Epidermal melanocyte (primary cell): ENCODE data around the gene AP3B1.

Experiments
- DNase-seq: peaks from one replicate; pipeline ENCODE4 v3.0.0; 2011; ENCODE audit warnings: low spot score; ENCODE audit not compliant: insufficient read length

AP3B1 gene

DNA sequence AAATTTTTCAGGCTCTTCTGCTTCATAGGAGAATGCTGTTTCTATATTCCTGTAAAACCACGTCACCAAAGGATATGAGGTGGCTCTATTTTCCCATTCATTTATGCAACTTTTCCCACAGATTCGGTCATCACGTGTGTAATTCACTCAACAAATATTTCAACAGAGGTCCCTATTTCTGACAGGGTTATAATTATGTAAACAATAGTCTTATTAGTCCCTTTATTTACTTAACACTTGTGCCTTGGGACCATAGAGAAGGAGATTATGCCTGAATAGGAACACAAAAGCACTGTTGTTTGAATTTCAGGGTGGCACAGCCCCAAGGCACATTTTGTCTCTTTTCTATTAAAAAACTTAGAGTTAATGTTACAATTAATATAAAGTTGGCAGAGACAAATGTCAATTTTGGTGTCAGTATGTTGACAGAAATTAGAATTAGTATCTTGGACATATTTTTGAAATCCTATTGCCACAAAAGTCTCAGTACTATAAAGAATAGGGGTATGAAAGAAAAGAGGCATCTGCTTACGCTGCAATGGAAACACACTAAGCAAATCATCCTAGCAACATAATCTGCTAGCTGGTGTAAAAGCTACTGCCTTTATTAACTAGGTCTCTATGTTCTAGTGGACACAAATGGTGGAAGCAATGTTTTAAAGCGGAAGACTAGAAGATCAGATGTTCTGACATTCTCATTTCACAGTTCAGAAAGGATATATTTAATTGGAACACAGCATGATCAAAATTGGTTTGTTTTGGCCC, 289.3 kb downstream of the AP3B1 start:
- DNase-seq, result no peak

DNA sequence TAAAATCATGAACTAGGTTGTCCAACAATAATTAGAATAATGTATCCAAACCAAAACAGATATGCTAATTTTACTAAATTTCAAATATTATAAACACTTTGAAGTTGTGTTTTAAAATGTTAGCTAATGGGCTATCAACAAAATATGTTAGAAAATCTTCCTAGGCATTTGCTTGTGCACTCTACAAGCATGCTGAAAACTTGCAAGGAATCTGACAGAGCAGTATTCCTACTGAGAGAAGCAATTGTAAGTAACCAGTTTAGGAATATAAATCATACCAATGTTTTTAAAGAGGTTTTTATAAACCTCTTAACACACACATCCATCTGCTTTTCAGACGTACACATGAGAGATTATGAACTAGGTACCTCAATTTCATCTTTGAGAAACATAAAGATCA, 289.9 kb downstream of the AP3B1 start:
- DNase-seq, result no peak

DNA sequence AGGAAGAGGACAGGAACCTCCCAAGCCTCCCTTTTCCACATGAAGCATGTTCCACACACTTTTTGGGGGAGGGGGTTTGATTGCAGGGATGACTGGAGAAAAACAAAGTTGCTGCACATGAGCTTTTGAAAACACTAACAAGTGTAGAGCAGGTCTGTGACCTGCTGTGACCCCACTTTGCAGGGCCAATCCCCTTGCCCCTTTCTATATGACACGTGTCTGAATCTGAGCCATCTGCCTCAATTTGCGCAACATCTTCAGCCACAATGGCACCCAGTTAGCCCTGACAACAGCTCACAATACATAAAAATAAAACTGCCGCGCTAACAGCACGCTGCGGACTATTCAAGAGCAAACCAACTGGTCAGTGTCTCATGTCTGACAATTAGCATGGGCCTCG, 290.6 kb downstream of the AP3B1 start:
- no peak for DNase-seq

DNA sequence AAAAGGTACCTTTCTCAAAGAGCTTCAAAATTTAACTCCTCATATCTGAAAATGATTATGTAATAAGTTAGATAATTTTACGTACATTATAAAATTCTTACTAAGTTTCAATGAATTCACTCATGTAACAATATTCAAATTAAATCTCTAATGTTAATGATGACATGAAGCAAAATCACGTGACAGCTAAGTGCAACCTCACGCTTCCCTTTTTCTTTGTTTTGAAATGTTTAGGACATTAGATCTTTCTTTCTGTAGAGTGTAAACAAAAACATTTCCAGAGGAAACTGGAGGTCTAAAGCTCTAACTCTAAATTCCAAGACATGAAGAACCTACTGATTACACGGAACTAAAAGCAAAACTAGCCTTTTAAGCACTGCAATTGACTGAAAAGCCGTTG, 291.0 kb downstream of the AP3B1 start:
- DNase-seq, result no peak

DNA sequence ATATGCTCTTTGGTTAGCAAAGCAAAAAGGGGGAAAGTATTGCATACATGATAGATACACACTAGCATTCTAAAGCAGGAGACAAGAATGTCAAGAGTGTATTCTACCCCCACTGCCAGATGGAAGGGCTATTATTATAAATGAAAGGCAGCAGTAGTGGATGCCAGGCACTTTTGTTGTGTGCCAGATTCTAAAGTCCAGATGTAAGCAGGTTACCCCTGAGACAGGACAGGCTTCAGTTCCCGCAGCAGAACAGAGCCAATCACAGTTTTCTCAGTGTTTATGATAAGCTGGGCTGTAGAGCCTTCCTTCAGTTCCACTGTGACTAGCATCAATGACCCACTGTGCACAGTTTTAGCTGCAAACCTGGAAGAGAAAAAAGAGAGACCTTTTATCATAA, 291.8 kb downstream of the AP3B1 start:
- DNase-seq, result no peak

DNA sequence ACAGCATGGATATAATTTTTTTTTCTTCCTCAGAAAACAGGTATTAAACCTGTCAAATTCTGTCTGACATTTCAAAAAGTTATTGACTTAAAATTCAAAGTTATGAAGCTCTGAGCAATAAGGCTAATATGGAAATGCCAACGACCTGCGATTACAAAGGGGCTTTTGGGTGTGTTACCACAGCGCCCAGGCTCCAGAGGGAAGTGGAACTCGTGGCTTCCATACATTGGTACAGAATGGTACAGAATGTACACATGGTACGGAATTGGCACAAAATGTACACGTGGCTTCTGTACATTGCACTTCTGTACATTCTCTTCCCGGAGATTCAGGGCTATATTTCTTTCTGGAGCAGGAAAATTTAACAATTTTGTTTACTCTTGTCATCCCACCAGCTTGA, 293.3 kb downstream of the AP3B1 start:
- no peak for DNase-seq

DNA sequence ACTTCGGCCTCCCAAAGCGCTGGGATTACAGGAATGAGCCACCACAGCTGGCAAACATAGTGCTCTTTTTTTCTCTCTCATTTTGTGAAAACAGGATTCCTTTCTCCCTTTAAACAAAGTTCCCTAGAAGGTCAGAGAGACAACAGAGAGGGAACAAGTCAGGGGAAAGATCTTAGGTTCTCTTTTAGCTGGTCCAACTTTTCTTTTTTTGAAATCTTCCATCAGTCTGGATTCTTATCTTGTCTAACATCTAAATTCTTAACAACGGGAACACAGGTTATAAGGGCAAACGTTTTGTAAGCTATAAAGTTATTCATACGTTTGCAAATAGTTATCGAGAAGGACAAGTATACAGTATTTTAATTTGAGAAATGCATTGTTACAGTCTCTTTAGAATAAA, 294.3 kb downstream of the AP3B1 start:
- DNase-seq, result no peak

DNA sequence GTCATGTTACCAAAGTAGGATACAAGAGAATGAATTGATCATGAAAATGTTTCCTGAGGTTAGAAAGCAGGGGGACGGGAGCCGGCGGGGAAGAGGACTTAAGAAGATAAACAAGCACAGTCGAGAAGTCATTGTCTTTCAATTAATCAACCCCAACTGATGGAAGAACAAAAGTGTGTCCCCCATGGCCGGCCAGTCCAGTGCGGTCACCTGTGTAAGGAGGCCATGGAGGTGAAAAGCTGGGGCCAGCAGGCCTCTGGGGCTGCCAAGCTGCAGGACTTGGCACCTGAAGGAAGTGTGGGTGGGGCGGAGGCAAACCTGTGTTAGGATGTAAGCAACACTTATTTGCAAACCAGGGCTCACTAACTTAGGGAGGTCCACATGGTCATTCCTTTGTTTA, 295.1 kb downstream of the AP3B1 start:
- DNase-seq, result no peak

DNA sequence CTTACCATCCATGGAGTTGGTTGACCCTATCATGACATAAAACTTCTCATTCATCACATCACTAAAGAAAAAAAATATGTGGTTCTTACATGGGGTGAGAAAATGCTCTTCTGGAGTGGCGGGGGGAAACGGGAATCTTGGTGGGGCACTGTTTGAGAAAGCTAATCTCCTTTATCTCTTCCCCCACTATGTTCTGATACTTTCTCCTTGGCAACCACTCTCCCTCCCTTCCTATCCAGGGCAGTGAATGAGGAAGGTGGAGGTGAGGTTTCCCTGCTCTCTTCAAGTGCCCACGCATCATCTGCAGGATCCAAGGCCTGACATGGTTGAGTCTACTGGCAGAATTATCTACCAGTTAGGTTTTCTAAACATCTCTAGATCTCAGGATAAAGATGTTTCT, 297.6 kb downstream of the AP3B1 start:
- DNase-seq, result no peak

DNA sequence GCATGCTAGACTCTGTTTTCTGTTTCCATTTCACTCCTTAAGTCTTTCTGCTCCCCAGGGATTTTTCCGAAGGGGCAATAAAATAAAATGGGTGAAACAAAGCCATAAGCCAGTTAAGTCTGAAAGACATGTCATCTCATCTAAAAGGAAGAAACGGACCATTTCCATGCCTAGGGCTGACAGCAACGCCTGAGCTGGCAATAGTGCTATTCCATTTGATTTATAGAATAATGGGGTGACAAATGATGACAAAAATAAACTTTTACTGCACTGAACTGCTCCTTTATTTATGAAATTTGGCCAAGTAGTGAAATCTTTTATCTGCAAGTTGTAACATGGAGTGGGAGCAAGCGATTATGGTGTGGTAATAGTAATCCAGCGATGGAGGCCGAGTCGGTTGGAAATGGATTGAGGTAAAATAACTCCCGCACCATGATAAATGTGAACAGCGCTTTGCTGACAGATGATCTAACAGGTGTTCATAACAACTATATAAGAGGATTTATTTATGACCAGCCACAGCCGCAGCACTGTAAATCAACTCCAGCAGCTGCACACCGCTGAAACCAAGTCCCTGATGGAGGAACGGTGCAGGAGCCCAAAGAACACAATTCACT, 298.6 kb downstream of the AP3B1 start:
- no peak for DNase-seq

DNA sequence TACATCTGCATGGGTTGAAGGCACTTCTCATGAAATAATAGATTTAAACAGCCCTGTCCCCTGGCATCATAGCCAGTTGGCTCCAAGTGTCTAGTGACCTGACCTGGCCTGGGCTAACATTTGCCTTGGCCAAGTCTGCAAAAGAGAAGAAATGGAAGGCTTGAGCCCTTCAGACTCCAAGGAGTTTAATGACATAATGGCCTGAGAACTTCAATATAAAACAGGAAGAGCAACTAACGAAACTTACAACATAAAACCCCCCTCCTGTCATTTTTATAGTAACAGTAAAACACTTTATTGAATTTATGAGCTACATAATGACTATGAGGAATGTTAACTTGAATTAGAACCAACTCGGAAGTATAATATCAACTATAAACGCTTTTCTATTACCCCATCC, 299.6 kb downstream of the AP3B1 start:
- no peak for DNase-seq

DNA sequence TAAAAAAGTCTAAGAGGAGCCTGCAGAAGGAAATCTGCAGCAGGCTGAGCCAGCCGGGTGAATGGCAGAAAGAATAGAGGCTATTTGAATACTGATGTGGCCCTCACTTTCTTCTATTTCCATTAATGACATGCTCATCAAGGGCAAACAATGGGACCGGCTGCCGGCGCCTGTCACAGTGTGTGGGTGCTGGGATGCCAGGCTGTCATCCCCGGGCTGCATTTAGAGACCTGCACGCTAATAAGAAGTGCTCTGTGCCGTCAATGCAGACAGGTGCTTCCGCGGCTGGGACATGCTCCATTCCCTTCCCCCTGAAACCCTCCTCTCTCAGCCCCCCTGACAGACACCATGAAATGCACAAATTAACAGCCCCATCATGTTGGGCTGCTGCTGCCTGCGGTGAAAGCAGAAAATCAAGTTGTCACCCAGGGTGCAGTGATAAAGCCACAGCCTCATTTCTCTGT, 300.6 kb downstream of the AP3B1 start:
- DNase-seq, result no peak

DNA sequence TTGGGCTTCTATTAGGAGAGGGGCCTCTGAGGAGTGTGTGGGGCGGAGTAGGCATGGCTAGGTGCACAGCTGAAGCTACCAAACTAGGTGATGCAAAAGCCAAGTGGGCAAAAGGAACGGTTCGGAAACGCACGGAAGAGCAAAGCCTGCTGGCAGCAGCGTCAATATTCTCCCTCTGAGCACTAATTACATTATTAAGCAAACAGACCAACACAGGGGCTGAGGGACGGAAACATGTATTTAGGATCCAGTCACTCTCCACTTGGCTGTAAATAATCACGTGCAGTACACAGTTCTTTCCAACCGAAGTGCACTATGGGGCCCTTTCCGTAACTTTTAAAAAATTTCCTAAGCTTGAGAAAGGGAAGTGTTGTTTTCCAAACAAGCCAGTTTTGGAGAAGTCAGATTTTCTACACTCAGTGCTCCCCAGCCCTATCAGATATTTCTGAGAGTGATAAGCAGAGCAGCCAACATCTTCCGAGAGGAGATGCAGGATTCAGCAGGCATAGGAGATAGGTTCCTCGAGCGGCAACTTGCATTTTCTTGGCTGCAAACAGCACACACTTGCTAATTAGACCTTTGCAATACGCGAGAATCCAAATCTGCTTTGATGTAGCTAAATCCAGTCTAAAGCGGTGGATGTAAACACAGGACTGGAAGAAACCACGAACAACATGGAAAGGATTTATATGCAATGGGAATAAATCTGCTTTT, 301.2 kb downstream of the AP3B1 start:
- DNase-seq, result no peak

DNA sequence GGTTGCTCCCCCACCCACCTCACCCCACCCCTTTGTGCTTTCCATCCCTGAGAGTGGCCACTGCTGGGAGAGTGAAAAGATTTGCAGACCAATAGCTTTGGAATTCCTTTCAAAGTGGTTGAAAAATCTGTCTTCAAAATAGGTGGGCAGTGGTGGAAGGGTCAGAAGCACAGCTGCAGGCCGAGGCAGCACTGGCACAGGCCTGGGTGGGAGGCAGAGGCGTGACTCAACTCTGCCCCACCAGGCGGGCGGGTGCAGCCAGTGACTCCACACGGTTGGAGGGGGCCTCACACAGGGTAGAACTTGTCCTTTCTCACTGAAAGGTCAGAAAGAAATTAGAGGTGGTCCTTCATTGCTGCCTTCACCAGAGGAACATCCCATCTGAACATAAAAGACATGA, 303.4 kb downstream of the AP3B1 start:
- DNase-seq, result no peak

DNA sequence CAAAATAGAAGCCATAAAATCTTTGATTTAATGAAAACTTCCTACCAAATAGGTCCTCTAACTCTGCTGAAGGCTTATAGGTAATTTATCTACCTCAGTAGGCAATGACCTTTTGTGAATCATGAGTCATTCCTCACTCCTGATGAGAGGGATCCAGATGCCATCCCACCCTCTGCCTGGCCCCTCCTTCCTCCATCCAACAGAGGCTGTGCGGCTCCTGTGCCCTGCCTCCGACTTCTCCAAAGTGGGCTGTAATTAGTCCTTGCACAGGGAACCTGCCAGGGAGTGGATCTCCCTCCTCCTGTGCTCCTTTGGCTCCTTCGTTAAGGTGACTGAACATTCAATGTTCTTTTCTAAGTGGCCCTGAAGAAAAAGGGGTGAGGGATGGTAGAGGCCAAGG, 304.5 kb downstream of the AP3B1 start:
- no peak for DNase-seq

DNA sequence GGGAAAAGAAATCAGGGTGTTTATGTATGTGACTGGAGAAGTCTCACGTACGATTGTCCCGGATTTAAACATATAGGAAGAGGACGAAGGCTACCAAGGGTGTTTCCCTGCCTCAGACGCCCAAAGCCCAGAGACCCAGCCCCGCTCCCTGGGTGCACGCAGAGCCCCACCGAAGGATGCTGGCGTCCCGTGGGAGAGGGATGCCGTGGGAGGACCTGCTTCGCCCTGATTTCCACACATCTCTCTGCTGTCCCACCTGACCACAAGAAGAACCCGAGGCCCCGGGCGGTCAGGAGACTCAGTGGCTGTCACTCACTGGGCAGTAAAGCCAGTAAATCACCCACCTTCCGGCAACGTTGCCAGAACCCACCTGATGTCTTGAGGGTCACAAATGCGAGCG, 306.5 kb downstream of the AP3B1 start:
- DNase-seq, result no peak

DNA sequence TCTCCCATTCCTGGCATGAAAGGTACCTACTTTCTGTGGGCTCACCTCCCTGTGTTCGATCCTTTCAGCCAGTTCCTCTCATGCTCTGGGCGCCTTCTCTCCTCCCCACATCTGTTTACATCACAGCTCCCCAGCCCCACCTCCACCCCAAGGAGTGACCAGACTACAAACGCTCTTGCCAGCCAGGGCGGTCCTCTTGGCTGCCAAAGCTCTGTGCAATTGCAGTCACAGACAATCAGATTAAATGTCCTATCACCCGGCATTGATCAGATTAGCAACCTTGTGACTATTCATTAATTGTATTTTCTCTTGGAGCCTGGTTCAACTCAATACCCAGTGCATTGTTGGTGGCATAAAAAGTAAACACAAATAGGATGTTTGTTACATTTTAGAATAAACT, 307.2 kb downstream of the AP3B1 start:
- no peak for DNase-seq

DNA sequence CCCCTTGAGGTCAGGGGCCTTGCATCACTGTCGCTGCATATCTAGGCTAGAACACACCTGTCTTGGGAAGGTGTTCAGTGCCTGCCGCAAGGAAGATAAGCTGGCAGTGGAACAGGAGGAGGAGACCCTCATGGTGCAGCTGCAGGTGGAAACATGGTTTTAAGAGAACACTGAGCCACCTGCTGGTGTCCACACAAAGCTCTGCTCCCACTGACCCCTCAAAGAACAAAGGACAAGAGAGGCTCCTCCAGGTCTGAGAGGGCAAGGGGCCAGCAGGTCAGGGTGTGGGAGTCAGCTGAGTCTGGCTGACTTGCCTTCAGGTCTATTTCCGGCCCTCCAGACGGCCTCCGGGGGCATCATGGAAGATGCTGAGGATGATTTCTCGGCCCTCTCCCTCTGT, 308.2 kb downstream of the AP3B1 start:
- DNase-seq, result no peak

DNA sequence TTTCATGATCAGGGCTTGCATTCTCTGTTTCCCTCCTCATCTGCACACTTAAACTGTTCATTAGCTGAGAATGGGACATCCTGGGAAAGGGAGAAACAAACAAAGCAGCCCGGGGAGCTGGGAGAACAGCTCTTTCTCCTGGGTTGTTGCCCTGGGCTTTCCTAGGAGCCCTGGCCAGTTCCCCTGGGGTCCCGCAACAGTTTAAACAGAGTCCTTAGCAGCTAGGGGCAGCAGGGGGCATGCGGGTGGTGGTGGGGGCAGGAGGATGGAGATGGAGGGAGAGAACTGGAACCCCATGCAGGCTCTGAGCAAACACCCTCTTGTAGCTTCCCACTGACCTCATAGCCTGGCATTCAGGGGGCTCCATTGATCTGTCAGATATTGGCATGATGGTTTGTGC, 309.3 kb downstream of the AP3B1 start:
- no peak for DNase-seq

DNA sequence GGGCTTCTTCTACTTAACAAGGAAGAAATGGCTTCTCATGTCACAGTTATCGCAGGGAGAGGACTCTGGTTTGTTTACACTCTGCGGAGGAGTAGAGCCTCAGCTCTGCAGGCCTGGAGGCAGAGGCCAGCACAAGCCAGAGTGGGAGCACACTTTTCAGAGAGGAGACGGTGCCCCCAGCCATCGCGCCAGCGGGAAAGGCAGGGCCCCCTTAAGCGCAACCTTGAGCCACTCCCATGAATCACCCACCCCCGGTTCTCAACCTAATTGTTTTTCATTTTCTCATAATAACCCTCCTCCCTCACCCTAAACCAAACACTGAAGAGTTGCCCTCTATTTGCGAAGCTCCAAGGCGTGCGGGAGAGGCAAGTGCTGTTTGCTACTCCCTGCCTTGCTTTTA, 309.9 kb downstream of the AP3B1 start:
- no peak for DNase-seq

DNA sequence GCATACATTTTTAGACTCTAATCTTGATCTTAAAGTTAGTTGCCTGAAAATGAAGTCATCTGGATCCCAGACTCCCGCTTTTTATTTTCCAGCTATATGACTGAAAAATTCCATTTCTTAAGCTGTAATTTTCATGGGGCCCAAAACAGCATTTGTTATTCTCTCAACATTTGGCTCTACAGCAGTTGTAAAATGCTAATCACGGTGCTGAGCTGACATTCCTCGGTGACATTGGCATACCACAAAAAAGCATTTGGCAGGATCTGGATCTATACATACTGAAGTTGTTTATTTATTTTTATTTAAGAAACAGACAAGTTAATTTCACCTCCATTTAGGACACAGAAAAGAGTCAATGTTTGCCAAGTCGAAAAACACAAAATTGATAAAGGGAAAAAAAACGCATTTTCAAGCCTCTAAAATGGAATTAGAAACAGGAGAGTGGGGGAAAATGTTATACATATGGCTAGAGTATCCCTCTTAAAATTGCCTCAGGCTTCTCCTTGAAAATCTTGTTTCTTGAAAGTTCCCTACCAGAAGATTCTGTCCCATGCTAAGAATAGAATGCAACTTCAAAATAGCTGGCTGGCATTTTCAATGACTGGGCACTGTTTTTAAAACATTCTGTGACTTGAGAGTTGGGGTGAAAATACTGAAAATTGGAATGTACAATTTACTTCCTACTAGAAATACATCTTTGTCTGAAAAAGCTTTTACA, 310.9 kb downstream of the AP3B1 start:
- DNase-seq, result no peak

DNA sequence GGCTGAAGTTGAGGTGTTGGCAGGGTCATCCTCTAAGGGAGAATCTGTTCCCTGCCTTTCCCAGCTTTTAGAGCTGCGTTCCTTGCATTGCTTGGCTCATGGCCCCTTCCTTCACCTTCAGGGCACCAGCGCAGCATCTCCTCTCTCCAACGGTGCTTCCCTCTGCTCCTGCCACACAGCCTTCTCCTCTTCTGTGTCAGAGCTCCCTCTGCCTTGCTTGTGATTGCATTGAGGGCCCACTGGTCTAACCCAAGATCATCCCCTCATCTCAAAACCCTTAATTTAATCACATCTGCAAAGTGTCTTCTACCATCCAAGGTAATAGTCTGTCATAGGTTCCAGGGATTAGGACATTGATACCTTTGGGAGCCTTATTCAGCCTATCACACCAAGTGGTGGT, 312.7 kb downstream of the AP3B1 start:
- no peak for DNase-seq
